GM21423 (cell line): ENCODE measurements around the gene RPIA.
"Not testable (repeated sequence)": the region's sequence is repeated elsewhere in the genome, so short reads cannot be mapped to it uniquely, and the experiment has no call there.

ENCODE experiments used
- ATAC-seq: cut with Tn5 transposase; IDR thresholded peaks from one replicate; pipeline ENCODE4 v1.9.1; 2021; ENCODE audit warnings: mild to moderate bottlenecking, moderate library complexity; ENCODE audit not compliant: unreplicated experiment

The RPIA gene

GRCh38 chr2:88765154-88765888, 73.8 kb downstream of the RPIA start:
- no peak for ATAC-seq

GRCh38 chr2:88765889-88766481, 74.5 kb downstream of the RPIA start:
- not testable (repeated sequence) for ATAC-seq

- ATAC-seq, result no peak
Observed at GRCh38 chr2:88770016-88770415, 78.5 kb downstream of the RPIA start.

GRCh38 chr2:88773233-88774028, 82.0 kb downstream of the RPIA start:
- ATAC-seq, result not testable (repeated sequence)

- ATAC-seq, result not testable (repeated sequence)
Observed at GRCh38 chr2:88789213-88789612, 97.7 kb downstream of the RPIA start.

- ATAC-seq, result not testable (repeated sequence)
Observed at GRCh38 chr2:88795932-88796331, 104.5 kb downstream of the RPIA start.

- not testable (repeated sequence) for ATAC-seq
Observed at GRCh38 chr2:88796523-88796922, 105.0 kb downstream of the RPIA start.

- ATAC-seq, result not testable (repeated sequence)
Observed at GRCh38 chr2:88797164-88797563, 105.7 kb downstream of the RPIA start.
